GM12873 (cell line): Measurements from ENCODE around the gene KCNIP4.

Experiments
- CTCF ChIP-seq: IDR thresholded peaks from 2 replicates; pipeline ENCODE4 v1.5.1; 2012; ENCODE audit warnings: low read depth, mild to moderate bottlenecking, moderate library complexity, low read length, control low read depth; ENCODE audit not compliant: insufficient read depth; ENCODE audit errors: missing control alignments

Gene KCNIP4

DNA sequence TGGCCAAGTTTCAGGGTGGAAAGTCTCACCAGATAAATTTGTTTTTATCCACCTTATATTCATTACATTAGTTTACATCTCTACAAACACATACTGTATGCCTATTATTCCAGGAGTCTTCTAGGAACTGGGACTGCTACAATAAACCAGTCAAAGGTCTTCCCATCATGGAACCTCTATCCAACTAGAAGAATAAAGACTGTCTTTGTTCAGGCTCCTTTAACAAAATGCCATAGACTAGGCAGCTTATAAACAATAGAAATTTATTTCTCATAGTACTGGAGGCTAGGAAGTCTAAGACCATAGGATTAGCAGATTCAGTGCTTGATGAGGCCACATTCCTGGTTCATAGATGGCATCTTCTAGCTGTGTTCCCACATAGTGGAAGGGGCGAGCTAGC lies 1186.7 kb downstream of the KCNIP4 start:
- no peak for TF ChIP-seq CTCF

- TF ChIP-seq CTCF = no peak
Measured at GRCh38 chr4:20761382-20761781, 1187.2 kb downstream of the KCNIP4 start.

GRCh38 chr4:20760053-20760452 lies 1188.5 kb downstream of the KCNIP4 start:
- TF ChIP-seq CTCF = no peak

DNA sequence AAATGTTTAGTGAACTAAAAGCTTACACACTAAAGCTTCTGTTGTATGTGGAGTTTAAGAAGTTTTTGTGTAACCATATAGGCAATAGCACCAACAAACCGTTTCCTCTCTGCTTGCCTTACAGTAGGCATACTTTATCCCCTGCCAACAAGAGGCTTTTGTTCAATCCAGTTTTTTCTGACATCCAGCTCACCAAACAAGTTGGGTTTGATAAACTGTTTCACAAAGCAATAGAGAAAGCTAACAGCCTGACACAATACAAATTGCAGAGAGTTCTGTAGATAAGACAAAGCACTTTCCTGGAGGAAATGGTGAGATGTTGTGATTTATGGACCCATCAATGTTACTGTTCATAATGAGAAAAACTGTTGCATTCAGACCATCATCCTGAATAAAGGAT lies 1194.5 kb downstream of the KCNIP4 start:
- TF ChIP-seq CTCF = no peak

DNA sequence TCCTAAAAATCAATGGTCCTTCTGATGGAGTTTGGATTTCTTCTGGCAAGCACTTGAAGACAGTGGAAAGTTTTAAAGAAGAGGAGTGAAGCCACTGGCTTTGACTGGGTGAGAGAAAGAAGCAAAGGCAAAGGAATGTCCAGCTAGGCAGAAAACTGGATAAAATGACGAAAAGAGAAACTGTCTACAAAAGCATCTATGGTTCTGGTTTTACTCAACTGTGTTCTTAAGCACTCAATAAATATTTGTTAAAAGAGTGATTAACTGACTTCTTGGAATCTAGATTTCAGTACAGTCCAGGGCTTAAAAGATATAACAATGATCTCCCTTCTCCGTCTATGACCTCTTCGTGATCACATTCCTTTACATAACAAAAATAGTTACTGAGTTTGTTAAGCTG lies 1195.9 kb downstream of the KCNIP4 start:
- no peak for TF ChIP-seq CTCF

- no peak for TF ChIP-seq CTCF
Measured at GRCh38 chr4:20735931-20736330, 1212.6 kb downstream of the KCNIP4 start.

DNA sequence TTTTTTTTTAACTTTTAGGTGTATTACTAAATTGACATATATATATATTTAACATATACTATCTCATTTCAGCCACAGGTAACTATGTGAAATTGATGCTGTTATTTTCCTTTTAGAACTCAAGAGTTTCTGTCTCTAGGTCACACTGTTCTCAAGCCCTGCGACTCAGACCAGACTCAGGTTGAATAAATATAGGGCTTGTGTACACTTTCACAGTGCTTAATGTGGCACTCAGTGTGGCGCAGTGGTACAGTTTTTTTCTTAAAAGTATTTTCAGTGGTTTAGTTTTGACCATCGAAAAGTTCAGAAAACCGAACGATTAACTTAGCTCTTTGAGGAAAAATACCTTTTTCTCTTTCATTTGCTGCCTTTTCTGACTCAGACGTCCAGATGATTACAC lies 1223.7 kb downstream of the KCNIP4 start:
- no peak for TF ChIP-seq CTCF
